ENCODE results near the gene CCN2.

Gene CCN2

GRCh38 chr6:131949909-131950766 is 1.0 kb downstream of the CCN2 start:
- Histone ChIP-seq H3K36me3 (ENCODE audit: control insufficient read depth in 1 of 2, insufficient read depth in 2 of 2, low read length in 2 of 2) (peaks cover 0 to 21% of the 10 kb centered on the region in 2 donors), H3K4me3 (ENCODE audit: low read depth in 1 of 2, low read length in 2 of 2) (peak overlapping the region; percentile 80 to 83), H3K9me3 (ENCODE audit: control insufficient read depth in 1 of 2, low read length in 2 of 2) (no peaks in the 10 kb centered on the region), H3K27me3 (ENCODE audit: low read depth, low read length) (no peaks in the 10 kb centered on the region), H3K4me1 (ENCODE audit: control insufficient read depth in 1 of 2, insufficient read depth in 2 of 2, low read length in 2 of 2) (peaks cover 5 to 6% of the 10 kb centered on the region in 2 donors), H3K27ac (ENCODE audit: low read length) (peak overlapping the region; percentile 96)

GRCh38 chr6:131949620-131949908 is 1.6 kb downstream of the CCN2 start:
- H3K9me3 ChIP-seq (ENCODE audit: control insufficient read depth in 1 of 2, low read length in 2 of 2), result no peaks in the 10 kb centered on the region
- H3K27me3 ChIP-seq (ENCODE audit: low read depth, low read length), result no peaks in the 10 kb centered on the region
- peaks cover 0 to 21% of the 10 kb centered on the region in 2 donors for H3K36me3 ChIP-seq (ENCODE audit: control insufficient read depth in 1 of 2, insufficient read depth in 2 of 2, low read length in 2 of 2)
- H3K4me1 ChIP-seq (ENCODE audit: control insufficient read depth in 1 of 2, insufficient read depth in 2 of 2, low read length in 2 of 2), result peaks cover 5 to 6% of the 10 kb centered on the region in 2 donors
- H3K27ac ChIP-seq (ENCODE audit: low read length), result peak overlapping the region; percentile 96
- peak overlapping the region; percentile 80 to 83 for H3K4me3 ChIP-seq (ENCODE audit: low read depth in 1 of 2, low read length in 2 of 2)

- H3K27ac ChIP-seq (ENCODE audit: low read length), result peak overlapping the region; percentile 96
- no peaks in the 10 kb centered on the region for H3K27me3 ChIP-seq (ENCODE audit: low read depth, low read length)
- peaks cover 0 to 6% of the 10 kb centered on the region in 2 donors for H3K4me1 ChIP-seq (ENCODE audit: control insufficient read depth in 1 of 2, insufficient read depth in 2 of 2, low read length in 2 of 2)
- peak overlapping the region; percentile 80 to 83 for H3K4me3 ChIP-seq (ENCODE audit: low read depth in 1 of 2, low read length in 2 of 2)
- no peaks in the 10 kb centered on the region for H3K9me3 ChIP-seq (ENCODE audit: control insufficient read depth in 1 of 2, low read length in 2 of 2)
- peaks cover 0 to 21% of the 10 kb centered on the region in 2 donors for H3K36me3 ChIP-seq (ENCODE audit: control insufficient read depth in 1 of 2, insufficient read depth in 2 of 2, low read length in 2 of 2)
These were observed 2.2 kb downstream of the CCN2 start for GRCh38 chr6:131948692-131949619.

- Histone ChIP-seq H3K4me1 (ENCODE audit: control insufficient read depth in 1 of 2, insufficient read depth in 2 of 2, low read length in 2 of 2) (peaks cover 0 to 6% of the 10 kb centered on the region in 2 donors), H3K36me3 (ENCODE audit: control insufficient read depth in 1 of 2, insufficient read depth in 2 of 2, low read length in 2 of 2) (peaks cover 0 to 21% of the 10 kb centered on the region in 2 donors), H3K27me3 (ENCODE audit: low read depth, low read length) (no peaks in the 10 kb centered on the region), H3K9me3 (ENCODE audit: control insufficient read depth in 1 of 2, low read length in 2 of 2) (no peaks in the 10 kb centered on the region), H3K4me3 (ENCODE audit: low read depth in 1 of 2, low read length in 2 of 2) (peak overlapping the region; percentile 80 to 83), H3K27ac (ENCODE audit: low read length) (peak overlapping the region; percentile 96)
These were observed 3.0 kb downstream of the CCN2 start for GRCh38 chr6:131947986-131948661.

GRCh38 chr6:131946992-131947955 is 3.9 kb downstream of the CCN2 start:
- H3K4me3 ChIP-seq (ENCODE audit: low read depth in 1 of 2, low read length in 2 of 2), result peak overlapping the region in 1 of 2 donors; percentile 19
- H3K27ac ChIP-seq (ENCODE audit: low read length), result peak overlapping the region; percentile 49
- no peaks in the 10 kb centered on the region for H3K27me3 ChIP-seq (ENCODE audit: low read depth, low read length)
- peaks cover 0 to 3% of the 10 kb centered on the region in 2 donors for H3K4me1 ChIP-seq (ENCODE audit: control insufficient read depth in 1 of 2, insufficient read depth in 2 of 2, low read length in 2 of 2)
- no peaks in the 10 kb centered on the region for H3K9me3 ChIP-seq (ENCODE audit: control insufficient read depth in 1 of 2, low read length in 2 of 2)
- H3K36me3 ChIP-seq (ENCODE audit: control insufficient read depth in 1 of 2, insufficient read depth in 2 of 2, low read length in 2 of 2), result peaks cover 0 to 21% of the 10 kb centered on the region in 2 donors

- H3K4me3 ChIP-seq (ENCODE audit: low read depth in 1 of 2, low read length in 2 of 2), result no peak overlapping the region
- H3K9me3 ChIP-seq (ENCODE audit: control insufficient read depth in 1 of 2, low read length in 2 of 2), result no peaks in the 10 kb centered on the region
- no peak overlapping the region for H3K27ac ChIP-seq (ENCODE audit: low read length)
- H3K27me3 ChIP-seq (ENCODE audit: low read depth, low read length), result no peaks in the 10 kb centered on the region
- no peaks in the 10 kb centered on the region for H3K4me1 ChIP-seq (ENCODE audit: control insufficient read depth in 1 of 2, insufficient read depth in 2 of 2, low read length in 2 of 2)
- H3K36me3 ChIP-seq (ENCODE audit: control insufficient read depth in 1 of 2, insufficient read depth in 2 of 2, low read length in 2 of 2), result peaks cover 0 to 21% of the 10 kb centered on the region in 2 donors
These were observed 4.7 kb downstream of the CCN2 start for GRCh38 chr6:131946404-131946991.

GRCh38 chr6:131945971-131946370 is 5.2 kb downstream of the CCN2 start:
- H3K4me3 ChIP-seq (ENCODE audit: low read depth in 1 of 2, low read length in 2 of 2), result no peak overlapping the region
- no peak overlapping the region for H3K27ac ChIP-seq (ENCODE audit: low read length)
- peaks cover 0 to 21% of the 10 kb centered on the region in 2 donors for H3K36me3 ChIP-seq (ENCODE audit: control insufficient read depth in 1 of 2, insufficient read depth in 2 of 2, low read length in 2 of 2)
- no peaks in the 10 kb centered on the region for H3K4me1 ChIP-seq (ENCODE audit: control insufficient read depth in 1 of 2, insufficient read depth in 2 of 2, low read length in 2 of 2)
- H3K9me3 ChIP-seq (ENCODE audit: control insufficient read depth in 1 of 2, low read length in 2 of 2), result no peaks in the 10 kb centered on the region
- no peaks in the 10 kb centered on the region for H3K27me3 ChIP-seq (ENCODE audit: low read depth, low read length)

- no peaks in the 10 kb centered on the region for H3K36me3 ChIP-seq (ENCODE audit: control insufficient read depth in 1 of 2, insufficient read depth in 2 of 2, low read length in 2 of 2)
- H3K9me3 ChIP-seq (ENCODE audit: control insufficient read depth in 1 of 2, low read length in 2 of 2), result no peaks in the 10 kb centered on the region
- H3K27me3 ChIP-seq (ENCODE audit: low read depth, low read length), result no peaks in the 10 kb centered on the region
- no peak overlapping the region for H3K4me3 ChIP-seq (ENCODE audit: low read depth in 1 of 2, low read length in 2 of 2)
- H3K27ac ChIP-seq (ENCODE audit: low read length), result no peak overlapping the region
- H3K4me1 ChIP-seq (ENCODE audit: control insufficient read depth in 1 of 2, insufficient read depth in 2 of 2, low read length in 2 of 2), result no peaks in the 10 kb centered on the region
These were observed 13.2 kb downstream of the CCN2 start for GRCh38 chr6:131937703-131938631.

- H3K4me1 ChIP-seq (ENCODE audit: control insufficient read depth in 1 of 2, insufficient read depth in 2 of 2, low read length in 2 of 2), result no peaks in the 10 kb centered on the region
- H3K27me3 ChIP-seq (ENCODE audit: low read depth, low read length), result no peaks in the 10 kb centered on the region
- H3K27ac ChIP-seq (ENCODE audit: low read length), result no peak overlapping the region
- no peaks in the 10 kb centered on the region for H3K36me3 ChIP-seq (ENCODE audit: control insufficient read depth in 1 of 2, insufficient read depth in 2 of 2, low read length in 2 of 2)
- H3K9me3 ChIP-seq (ENCODE audit: control insufficient read depth in 1 of 2, low read length in 2 of 2), result no peaks in the 10 kb centered on the region
- no peak overlapping the region for H3K4me3 ChIP-seq (ENCODE audit: low read depth in 1 of 2, low read length in 2 of 2)
These were observed 13.9 kb downstream of the CCN2 start for GRCh38 chr6:131937226-131937625.

Data from muscle layer of duodenum (tissue), 2 donors.